Measurements from ENCODE around the gene SGSH.
A peak's percentile ranks its signal among the peaks of the same experiment; 100 is the strongest.

SGSH gene

DNA sequence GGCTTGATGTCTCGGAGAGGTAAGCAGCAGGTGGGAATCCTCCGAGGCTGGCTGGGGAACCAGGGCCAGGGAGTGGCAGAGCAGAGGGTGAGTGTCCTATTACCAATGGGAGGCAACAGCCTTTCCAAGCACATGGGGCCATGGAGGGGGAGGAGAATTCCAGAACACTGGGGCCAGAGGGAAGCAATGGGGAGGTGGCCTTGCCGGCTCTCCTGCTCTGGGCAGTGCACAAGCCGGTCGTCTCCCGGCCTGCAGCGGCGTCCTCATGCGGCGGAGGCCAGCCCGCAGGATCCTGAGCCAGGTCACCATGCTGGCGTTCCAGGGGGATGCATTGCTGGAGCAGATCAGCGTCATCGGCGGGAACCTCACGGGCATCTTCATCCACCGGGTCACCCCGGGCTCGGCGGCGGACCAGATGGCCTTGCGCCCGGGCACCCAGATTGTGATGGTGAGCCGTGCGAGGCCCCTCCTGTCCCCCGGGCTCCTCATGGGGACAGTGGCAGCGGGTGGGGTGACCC, 21.9 kb downstream of the SGSH start:
- Histone ChIP-seq H3K4me2 (ENCODE audit: low read length, poor library complexity, severe bottlenecking) (no peak overlapping the region), H3K9ac (ENCODE audit: low read length) (no peak overlapping the region), H3K9me3 (ENCODE audit: control insufficient read depth, low read length) (no peaks in the 10 kb centered on the region), H3K36me3 (ENCODE audit: control insufficient read depth in 1 of 2, insufficient read depth in 2 of 2, low read depth in 1 of 2, low read length in 2 of 2) (no peaks in the 10 kb centered on the region), H3K14ac (ENCODE audit: low read length in 2 of 2) (no peak overlapping the region), H3K27ac (ENCODE audit: low read length, poor library complexity, severe bottlenecking) (no peak overlapping the region), H3K4me1 (ENCODE audit: control insufficient read depth, insufficient read depth, low read depth, low read length) (peaks cover 4% of the 10 kb centered on the region), H2BK15ac (ENCODE audit: low read depth, poor library complexity, severe bottlenecking) (no peak overlapping the region), H3K23ac (ENCODE audit: low read length in 2 of 2) (no peak overlapping the region), H4K8ac (ENCODE audit: low read length) (no peak overlapping the region), H3K4me3 (ENCODE audit: insufficient read depth in 1 of 2, low read depth in 1 of 2, low read length in 2 of 2) (no peak overlapping the region), H3K4ac (ENCODE audit: low read depth in 1 of 2, low read length in 2 of 2) (no peak overlapping the region), H3K79me1 (replicated peaks; ENCODE audit: low read length, poor library complexity, severe bottlenecking) (no peaks in the 10 kb centered on the region), H4K91ac (ENCODE audit: low read length) (no peak overlapping the region), H2AK5ac (ENCODE audit: low read length, severe bottlenecking) (no peak overlapping the region), H3K18ac (ENCODE audit: low read depth in 1 of 2, low read length in 2 of 2) (no peak overlapping the region), H2AFZ (ENCODE audit: low read depth, low read length) (no peak overlapping the region), H3K27me3 (ENCODE audit: control insufficient read depth in 1 of 2, insufficient read depth in 1 of 2, low read length in 2 of 2) (peaks cover 7 to 23% of the 10 kb centered on the region in 2 experiments), H2BK5ac (ENCODE audit: low read depth, low read length, poor library complexity, severe bottlenecking) (no peak overlapping the region), H2BK12ac (ENCODE audit: low read length in 2 of 2) (no peak overlapping the region), H2BK120ac (ENCODE audit: low read depth, low read length) (no peak overlapping the region)
- no peak for DNase-seq
- WGBS: 89% methylated on average over 27 of the region's 27 CpGs

DNA sequence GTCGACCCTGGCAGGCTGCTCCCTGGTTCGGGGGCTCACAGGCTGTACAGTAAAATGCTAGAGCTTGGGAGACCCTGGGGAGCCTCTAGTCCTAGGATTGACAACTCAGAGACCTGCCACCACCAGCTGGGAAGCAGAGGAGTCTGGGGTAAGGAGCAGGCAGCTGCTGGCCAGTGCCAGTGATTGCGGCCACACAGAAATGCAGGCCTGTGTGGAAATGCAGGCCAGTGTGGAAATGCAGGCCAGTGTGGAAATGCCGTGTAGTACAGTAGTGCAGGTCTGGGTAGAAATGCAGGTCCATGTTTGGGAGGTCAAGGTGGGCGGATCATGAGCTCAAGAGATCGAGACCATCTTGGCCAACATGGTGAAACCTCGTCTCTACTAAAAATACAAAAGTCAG, 23.5 kb downstream of the SGSH start:
- Histone ChIP-seq H3K9ac (ENCODE audit: low read length) (no peak overlapping the region), H2AFZ (ENCODE audit: low read depth, low read length) (peak overlapping the region; percentile 56), H4K8ac (ENCODE audit: low read length) (no peak overlapping the region), H2BK5ac (ENCODE audit: low read depth, low read length, poor library complexity, severe bottlenecking) (no peak overlapping the region), H3K14ac (ENCODE audit: low read length in 2 of 2) (no peak overlapping the region), H3K27me3 (ENCODE audit: control insufficient read depth in 1 of 2, insufficient read depth in 1 of 2, low read length in 2 of 2) (peaks cover 10 to 38% of the 10 kb centered on the region in 2 experiments), H3K79me1 (replicated peaks; ENCODE audit: low read length, poor library complexity, severe bottlenecking) (no peaks in the 10 kb centered on the region), H4K91ac (ENCODE audit: low read length) (no peak overlapping the region), H3K4me2 (ENCODE audit: low read length, poor library complexity, severe bottlenecking) (no peak overlapping the region), H3K27ac (ENCODE audit: low read length, poor library complexity, severe bottlenecking) (no peak overlapping the region), H3K4me1 (ENCODE audit: control insufficient read depth, insufficient read depth, low read depth, low read length) (peaks cover 4% of the 10 kb centered on the region), H2BK120ac (ENCODE audit: low read depth, low read length) (no peak overlapping the region), H3K23ac (ENCODE audit: low read length in 2 of 2) (no peak overlapping the region), H2BK15ac (ENCODE audit: low read depth, poor library complexity, severe bottlenecking) (no peak overlapping the region), H3K4me3 (ENCODE audit: insufficient read depth in 1 of 2, low read depth in 1 of 2, low read length in 2 of 2) (no peak overlapping the region), H3K9me3 (ENCODE audit: control insufficient read depth, low read length) (no peaks in the 10 kb centered on the region), H2AK5ac (ENCODE audit: low read length, severe bottlenecking) (no peak overlapping the region), H2BK12ac (ENCODE audit: low read length in 2 of 2) (no peak overlapping the region), H3K36me3 (ENCODE audit: control insufficient read depth in 1 of 2, insufficient read depth in 2 of 2, low read depth in 1 of 2, low read length in 2 of 2) (no peaks in the 10 kb centered on the region), H3K18ac (ENCODE audit: low read depth in 1 of 2, low read length in 2 of 2) (no peak overlapping the region), H3K4ac (ENCODE audit: low read depth in 1 of 2, low read length in 2 of 2) (no peak overlapping the region)
- 96% methylated on average over 7 of the region's 7 CpGs for WGBS
- DNase-seq: no peak

DNA sequence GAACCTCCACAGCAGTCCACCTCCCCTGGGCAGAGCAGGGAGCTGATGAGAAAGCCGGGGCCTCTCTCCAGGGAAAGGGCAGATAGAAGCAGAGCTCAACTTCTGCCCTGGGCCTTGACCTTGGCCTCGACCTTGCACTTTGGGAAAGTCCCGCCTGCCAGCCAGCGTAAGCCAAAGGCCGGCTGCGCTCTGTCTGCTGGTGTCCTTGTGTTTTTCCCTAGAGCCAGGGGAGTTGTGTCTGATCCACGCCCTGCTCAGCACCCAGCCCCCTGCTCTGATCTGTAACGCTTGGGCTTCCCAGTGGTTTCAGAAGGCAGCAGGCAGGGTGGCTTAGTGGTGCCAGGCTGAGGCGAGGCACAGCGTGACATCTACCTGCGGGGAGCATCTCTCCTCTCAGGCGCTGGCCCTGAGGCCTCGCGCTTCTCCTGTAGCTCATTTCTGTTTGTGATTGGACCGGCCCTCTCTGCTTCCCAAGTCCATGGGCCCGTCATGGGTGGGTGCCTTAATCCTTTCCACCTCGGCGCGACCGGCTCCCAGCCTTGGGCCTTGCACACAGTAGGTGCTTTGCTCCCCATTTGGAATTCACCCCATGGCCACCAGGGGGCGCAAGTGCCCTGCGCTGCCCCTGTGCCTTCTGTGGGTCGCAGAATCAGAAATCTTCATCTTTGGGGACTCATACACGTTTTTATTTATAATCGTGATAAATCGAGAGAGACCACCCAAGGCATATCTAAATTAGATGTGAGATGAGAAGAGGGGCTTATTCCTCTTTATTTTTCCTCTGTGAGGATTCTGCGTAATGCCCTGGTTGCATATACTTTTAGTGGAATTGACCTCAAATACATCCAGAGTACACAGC, 24.2 kb downstream of the SGSH start:
- no peak overlapping the region for H3K4me3 ChIP-seq (ENCODE audit: insufficient read depth in 1 of 2, low read depth in 1 of 2, low read length in 2 of 2)
- no peak overlapping the region for H2BK15ac ChIP-seq (ENCODE audit: low read depth, poor library complexity, severe bottlenecking)
- no peaks in the 10 kb centered on the region for H3K36me3 ChIP-seq (ENCODE audit: control insufficient read depth in 1 of 2, insufficient read depth in 2 of 2, low read depth in 1 of 2, low read length in 2 of 2)
- H3K27ac ChIP-seq (ENCODE audit: low read length, poor library complexity, severe bottlenecking): no peak overlapping the region
- no peak overlapping the region for H3K4me2 ChIP-seq (ENCODE audit: low read length, poor library complexity, severe bottlenecking)
- peaks cover 4% of the 10 kb centered on the region for H3K4me1 ChIP-seq (ENCODE audit: control insufficient read depth, insufficient read depth, low read depth, low read length)
- H2AFZ ChIP-seq (ENCODE audit: low read depth, low read length): no peak overlapping the region
- no peak overlapping the region for H2BK120ac ChIP-seq (ENCODE audit: low read depth, low read length)
- no peak overlapping the region for H3K9ac ChIP-seq (ENCODE audit: low read length)
- H3K14ac ChIP-seq (ENCODE audit: low read length in 2 of 2): no peak overlapping the region
- H2AK5ac ChIP-seq (ENCODE audit: low read length, severe bottlenecking): no peak overlapping the region
- no peak overlapping the region for H2BK5ac ChIP-seq (ENCODE audit: low read depth, low read length, poor library complexity, severe bottlenecking)
- H4K8ac ChIP-seq (ENCODE audit: low read length): no peak overlapping the region
- 70% methylated on average over 22 of the region's 27 CpGs for WGBS
- H3K18ac ChIP-seq (ENCODE audit: low read depth in 1 of 2, low read length in 2 of 2): no peak overlapping the region
- H3K27me3 ChIP-seq (ENCODE audit: control insufficient read depth in 1 of 2, insufficient read depth in 1 of 2, low read length in 2 of 2): peaks cover 16 to 45% of the 10 kb centered on the region in 2 experiments
- no peaks in the 10 kb centered on the region for H3K79me1 ChIP-seq (replicated peaks; ENCODE audit: low read length, poor library complexity, severe bottlenecking)
- H4K91ac ChIP-seq (ENCODE audit: low read length): no peak overlapping the region
- no peak overlapping the region for H3K23ac ChIP-seq (ENCODE audit: low read length in 2 of 2)
- no peaks in the 10 kb centered on the region for H3K9me3 ChIP-seq (ENCODE audit: control insufficient read depth, low read length)
- no peak overlapping the region for H3K4ac ChIP-seq (ENCODE audit: low read depth in 1 of 2, low read length in 2 of 2)
- DNase-seq: peak; percentile 14
- no peak overlapping the region for H2BK12ac ChIP-seq (ENCODE audit: low read length in 2 of 2)

DNA sequence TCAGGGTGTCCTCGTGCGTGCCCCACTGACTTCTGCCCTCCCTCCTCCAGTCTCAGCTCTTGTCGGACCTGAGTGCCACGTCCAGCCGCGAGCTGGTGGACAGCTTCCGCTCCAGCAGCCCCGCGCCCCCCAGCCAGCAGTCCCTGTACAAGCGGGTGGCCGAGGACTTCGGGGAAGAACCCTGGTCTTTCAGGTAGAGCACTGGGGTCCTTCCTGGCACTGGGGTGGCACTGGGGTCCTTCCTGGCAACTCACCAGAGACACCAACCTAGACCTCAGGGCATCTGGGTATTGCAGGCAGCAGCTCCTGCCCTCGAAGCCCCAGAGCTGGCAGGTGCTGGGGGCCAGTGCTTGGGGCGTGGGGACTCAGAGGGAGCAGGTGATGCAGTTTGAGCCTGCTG, 25.0 kb downstream of the SGSH start:
- no peak overlapping the region for H2BK15ac ChIP-seq (ENCODE audit: low read depth, poor library complexity, severe bottlenecking)
- no peak overlapping the region for H3K18ac ChIP-seq (ENCODE audit: low read depth in 1 of 2, low read length in 2 of 2)
- no peak overlapping the region for H3K4me3 ChIP-seq (ENCODE audit: insufficient read depth in 1 of 2, low read depth in 1 of 2, low read length in 2 of 2)
- no peaks in the 10 kb centered on the region for H3K36me3 ChIP-seq (ENCODE audit: control insufficient read depth in 1 of 2, insufficient read depth in 2 of 2, low read depth in 1 of 2, low read length in 2 of 2)
- no peaks in the 10 kb centered on the region for H3K9me3 ChIP-seq (ENCODE audit: control insufficient read depth, low read length)
- H3K4me2 ChIP-seq (ENCODE audit: low read length, poor library complexity, severe bottlenecking): no peak overlapping the region
- no peak overlapping the region for H3K14ac ChIP-seq (ENCODE audit: low read length in 2 of 2)
- H3K4ac ChIP-seq (ENCODE audit: low read depth in 1 of 2, low read length in 2 of 2): no peak overlapping the region
- H4K8ac ChIP-seq (ENCODE audit: low read length): no peak overlapping the region
- H3K23ac ChIP-seq (ENCODE audit: low read length in 2 of 2): no peak overlapping the region
- peaks cover 20 to 50% of the 10 kb centered on the region in 2 experiments for H3K27me3 ChIP-seq (ENCODE audit: control insufficient read depth in 1 of 2, insufficient read depth in 1 of 2, low read length in 2 of 2)
- no peaks in the 10 kb centered on the region for H3K79me1 ChIP-seq (replicated peaks; ENCODE audit: low read length, poor library complexity, severe bottlenecking)
- H3K27ac ChIP-seq (ENCODE audit: low read length, poor library complexity, severe bottlenecking): no peak overlapping the region
- no peak overlapping the region for H2AFZ ChIP-seq (ENCODE audit: low read depth, low read length)
- WGBS: 87% methylated on average over 14 of the region's 14 CpGs
- H3K4me1 ChIP-seq (ENCODE audit: control insufficient read depth, insufficient read depth, low read depth, low read length): peaks cover 4% of the 10 kb centered on the region
- no peak overlapping the region for H3K9ac ChIP-seq (ENCODE audit: low read length)
- no peak overlapping the region for H2BK12ac ChIP-seq (ENCODE audit: low read length in 2 of 2)
- no peak overlapping the region for H2AK5ac ChIP-seq (ENCODE audit: low read length, severe bottlenecking)
- H2BK120ac ChIP-seq (ENCODE audit: low read depth, low read length): no peak overlapping the region
- H2BK5ac ChIP-seq (ENCODE audit: low read depth, low read length, poor library complexity, severe bottlenecking): no peak overlapping the region
- no peak for DNase-seq
- no peak overlapping the region for H4K91ac ChIP-seq (ENCODE audit: low read length)

Data from mesenchymal stem cell (in vitro differentiated cells and primary cell).